ELR (cell line): Measurements from ENCODE around the gene SPINK6.

Experiments used
- DNase-seq: peaks from one replicate; pipeline ENCODE4 v3.0.0-alpha.2; 2015; ENCODE audit warnings: low read depth

Gene SPINK6

GRCh38 chr5:148202531-148203203, at the start of gene SPINK6:
Gene SPINK6, plus strand, starts transcription at chr5:148203042. Its CDS starts 55 bp downstream, at chr5:148203097.
- DNase-seq = no peak

- no peak for DNase-seq
Measured at GRCh38 chr5:148156609-148157008, 46.2 kb upstream of the SPINK6 start.

DNA sequence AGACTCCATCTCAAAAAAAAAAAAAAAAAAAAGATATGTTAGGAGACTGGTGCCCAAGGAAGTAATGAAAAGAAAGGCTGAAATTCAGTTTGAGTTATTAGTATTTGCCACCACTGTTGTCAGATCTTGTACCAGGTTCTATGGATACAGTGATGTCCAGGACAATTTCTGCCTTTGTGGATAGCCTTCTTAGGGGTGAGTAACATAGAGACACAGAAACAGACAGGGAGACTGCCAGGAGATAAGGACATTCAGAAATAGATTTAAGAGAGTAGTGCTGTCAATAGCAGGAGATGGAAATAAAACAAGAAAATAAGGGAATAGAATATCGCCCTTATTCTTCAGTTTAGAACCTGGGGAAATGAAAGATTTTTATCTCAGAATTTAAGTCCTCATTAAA, 40.8 kb upstream of the SPINK6 start:
- DNase-seq = no peak

DNA sequence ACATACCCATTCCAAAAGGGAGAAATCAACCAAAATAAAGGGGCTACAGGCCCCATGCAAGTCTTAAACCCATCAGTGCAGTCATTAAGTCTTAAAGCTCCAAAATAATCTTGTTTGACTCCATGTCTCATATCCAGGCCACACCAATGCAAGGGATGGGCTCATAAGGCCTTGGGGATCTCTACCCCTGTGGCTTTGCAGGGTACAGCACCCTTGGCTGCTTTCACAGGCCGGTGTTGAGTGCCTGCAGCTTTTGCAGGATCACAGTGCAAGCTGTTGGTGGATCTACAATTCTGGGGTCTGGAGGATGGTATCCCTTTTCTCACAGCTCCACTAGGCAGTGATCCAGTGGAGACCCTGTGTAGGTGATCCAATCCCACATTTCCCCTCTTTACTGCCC, 39.5 kb upstream of the SPINK6 start:
- no peak for DNase-seq

GRCh38 chr5:148166550-148167283, 36.1 kb upstream of the SPINK6 start:
- no peak for DNase-seq

- no peak for DNase-seq
Measured at GRCh38 chr5:148168246-148168645, 34.6 kb upstream of the SPINK6 start, which contains the start of gene SPINK14. Gene SPINK14, plus strand, starts transcription at chr5:148168546. Its CDS starts 1,187 bp downstream, at chr5:148169733.

DNA sequence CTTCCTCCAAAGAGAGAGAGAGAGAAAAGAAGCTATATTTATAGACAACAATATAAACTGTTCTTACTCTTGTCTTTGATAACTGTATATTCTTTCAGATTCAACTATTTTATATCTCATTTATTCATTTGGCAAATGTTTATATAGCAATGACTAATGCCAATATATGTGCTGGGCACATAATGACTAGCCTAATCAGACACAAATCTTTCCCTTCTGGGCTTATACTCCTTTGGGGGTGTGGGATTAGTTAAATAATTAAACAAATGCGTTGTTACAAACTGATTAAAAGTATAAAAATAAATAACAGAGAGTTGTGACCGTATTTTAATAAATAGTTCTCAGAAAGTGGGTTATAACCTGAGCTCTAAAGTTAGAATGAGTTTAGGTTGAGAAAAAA, 30.5 kb upstream of the SPINK6 start:
- DNase-seq = no peak

- DNase-seq = no peak
Measured at GRCh38 chr5:148176480-148176879, 26.4 kb upstream of the SPINK6 start.

DNA sequence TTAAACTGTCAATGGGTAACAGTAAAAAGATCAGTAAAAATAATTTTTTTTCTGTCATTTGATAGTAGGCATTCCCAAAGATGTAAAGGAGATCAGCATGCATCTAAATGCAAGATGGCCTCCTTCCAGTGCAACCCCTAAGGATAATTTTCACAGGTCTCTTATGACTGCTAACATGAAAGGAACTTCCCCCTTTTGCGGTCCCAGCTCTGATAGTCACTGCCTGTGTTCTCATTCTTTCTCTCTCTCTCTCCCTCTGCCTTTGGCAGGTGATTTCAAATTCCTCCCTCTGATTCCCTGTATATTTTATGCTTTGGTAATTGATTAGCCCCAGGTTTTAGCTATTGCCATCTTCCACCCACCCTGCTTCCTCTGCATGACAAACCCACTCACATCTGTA, 25.6 kb upstream of the SPINK6 start:
- DNase-seq = no peak

GRCh38 chr5:148179234-148179824, 23.5 kb upstream of the SPINK6 start:
- DNase-seq = peak; percentile 67

- peak; percentile 59 for DNase-seq
Measured at GRCh38 chr5:148186248-148187003, 16.4 kb upstream of the SPINK6 start.

DNA sequence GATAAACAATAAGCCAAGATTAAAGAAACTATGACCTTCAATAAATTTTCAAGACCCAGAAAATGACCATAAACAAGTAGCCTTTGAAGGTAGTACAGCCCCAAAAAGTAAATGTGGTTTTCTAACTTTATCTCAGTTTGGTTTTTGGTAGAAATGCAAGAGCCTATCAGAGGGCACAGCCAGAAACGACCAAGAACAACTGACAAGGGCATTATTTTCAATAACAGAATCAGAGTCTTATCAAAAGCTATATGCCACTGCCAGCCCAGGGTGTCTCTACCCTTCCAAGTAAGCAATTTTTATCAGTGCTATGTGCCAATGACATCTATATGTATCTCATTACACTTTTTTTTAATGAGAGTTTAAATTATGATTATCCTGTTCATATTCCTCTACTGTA, 11.8 kb upstream of the SPINK6 start:
- DNase-seq = no peak

GRCh38 chr5:148193202-148193601, 9.6 kb upstream of the SPINK6 start:
- no peak for DNase-seq

- no peak for DNase-seq
Measured at GRCh38 chr5:148201151-148201550, 1.7 kb upstream of the SPINK6 start.

- no peak for DNase-seq
Measured at GRCh38 chr5:148205044-148205806, 2.4 kb downstream of the SPINK6 start.

DNA sequence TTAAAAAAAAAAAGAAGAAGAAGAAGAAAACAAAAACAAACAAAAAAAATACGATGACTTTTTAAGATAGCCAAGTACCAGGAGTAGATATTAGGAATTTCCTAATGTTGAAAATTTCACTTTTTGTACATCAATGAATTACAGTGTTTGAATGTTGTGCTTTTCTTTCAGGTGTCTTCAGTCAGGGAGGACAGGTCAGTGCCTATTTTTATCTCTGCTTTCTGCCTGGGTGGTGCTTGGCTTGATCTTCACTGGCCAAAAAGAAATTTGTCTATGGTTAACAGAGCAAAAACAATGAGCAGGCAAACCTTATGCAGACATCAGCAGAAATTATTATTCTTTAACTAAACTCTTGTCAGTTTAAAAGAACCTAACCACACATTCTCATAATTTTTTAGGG, 3.0 kb downstream of the SPINK6 start:
- no peak for DNase-seq

DNA sequence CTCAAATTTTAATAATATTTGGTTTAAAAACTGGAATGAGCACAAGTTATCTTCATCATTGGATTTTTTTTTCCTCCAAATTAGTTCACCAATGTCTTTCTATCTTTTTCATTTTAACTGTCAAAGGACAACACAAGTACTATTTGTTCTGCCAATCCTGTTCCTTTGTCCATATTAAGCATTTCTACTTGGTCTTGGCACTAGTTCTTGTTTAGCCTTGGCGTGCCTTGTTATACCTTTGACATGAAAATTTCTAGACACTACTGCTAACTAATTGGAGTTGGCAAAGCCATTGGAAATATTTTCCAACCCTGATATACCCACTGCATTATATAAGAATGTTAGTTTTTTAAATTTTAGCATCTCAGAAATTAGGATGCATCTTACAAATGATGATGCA, 3.8 kb downstream of the SPINK6 start:
- DNase-seq = no peak

DNA sequence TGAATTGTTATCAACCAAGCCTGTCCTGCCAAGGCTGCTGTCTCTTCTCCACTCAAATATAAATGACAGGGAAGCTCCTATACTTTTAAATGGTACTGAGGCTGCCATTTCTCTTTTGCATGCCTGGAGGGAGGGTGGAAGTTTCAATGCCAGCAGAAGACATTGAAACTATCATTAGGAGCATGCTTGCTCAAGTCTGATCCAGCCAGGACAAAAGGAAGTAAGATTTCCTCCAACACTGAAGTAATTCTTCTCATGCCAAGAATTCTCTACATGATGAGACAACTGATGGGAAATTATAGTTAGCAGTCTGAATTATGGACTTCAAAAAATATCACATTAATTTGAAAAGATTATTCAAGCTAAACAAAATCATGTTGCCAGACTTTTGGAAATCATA, 5.4 kb downstream of the SPINK6 start:
- no peak for DNase-seq

DNA sequence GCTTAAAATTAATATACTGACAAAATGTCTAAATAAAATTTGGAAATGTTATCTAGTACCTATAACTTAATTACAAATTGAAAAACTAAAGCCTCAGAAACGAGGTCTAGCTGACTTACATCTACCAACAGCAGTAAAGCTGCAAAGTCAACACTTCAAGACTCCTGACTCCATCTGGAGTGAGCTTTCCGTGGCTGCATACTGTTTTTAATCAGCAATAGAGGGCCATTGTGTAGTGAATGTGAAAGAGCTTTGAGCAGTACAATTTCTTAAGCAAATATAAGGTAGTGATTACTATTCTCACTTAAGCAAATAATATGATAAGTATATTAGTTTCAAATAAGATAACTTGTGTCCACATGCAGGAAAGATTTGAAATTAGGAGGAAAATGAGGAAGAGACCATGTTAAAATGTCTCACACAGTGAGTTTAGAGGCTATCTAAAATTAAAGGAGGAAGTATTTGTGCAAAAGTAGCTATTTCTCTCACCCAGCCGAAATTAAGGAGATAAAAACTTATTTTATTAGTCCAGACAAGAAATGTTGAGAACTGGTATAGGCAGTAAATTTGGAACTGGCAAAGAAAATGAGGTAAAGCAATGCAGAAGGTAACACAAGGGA, 6.4 kb downstream of the SPINK6 start:
- no peak for DNase-seq

DNA sequence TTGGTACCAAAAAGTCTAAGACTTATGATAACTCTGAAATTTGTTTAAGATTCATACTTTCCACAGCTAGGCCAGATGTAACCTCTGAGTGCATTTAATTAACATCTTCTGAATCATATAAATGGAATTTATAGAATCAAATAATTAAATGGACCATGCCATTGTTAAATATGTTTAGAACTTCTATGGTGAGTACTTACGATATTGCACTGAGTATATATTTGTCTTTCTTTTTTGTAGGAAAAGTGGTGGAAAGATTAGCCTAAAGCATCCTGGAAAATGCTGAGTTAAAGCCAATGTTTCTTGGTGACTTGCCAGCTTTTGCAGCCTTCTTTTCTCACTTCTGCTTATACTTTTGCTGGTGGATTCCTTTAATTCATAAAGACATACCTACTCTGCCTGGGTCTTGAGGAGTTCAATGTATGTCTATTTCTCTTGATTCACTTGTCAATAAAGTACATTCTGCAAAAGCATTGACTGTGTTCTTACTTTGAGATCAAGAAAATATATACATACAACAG, 11.9 kb downstream of the SPINK6 start:
- no peak for DNase-seq

DNA sequence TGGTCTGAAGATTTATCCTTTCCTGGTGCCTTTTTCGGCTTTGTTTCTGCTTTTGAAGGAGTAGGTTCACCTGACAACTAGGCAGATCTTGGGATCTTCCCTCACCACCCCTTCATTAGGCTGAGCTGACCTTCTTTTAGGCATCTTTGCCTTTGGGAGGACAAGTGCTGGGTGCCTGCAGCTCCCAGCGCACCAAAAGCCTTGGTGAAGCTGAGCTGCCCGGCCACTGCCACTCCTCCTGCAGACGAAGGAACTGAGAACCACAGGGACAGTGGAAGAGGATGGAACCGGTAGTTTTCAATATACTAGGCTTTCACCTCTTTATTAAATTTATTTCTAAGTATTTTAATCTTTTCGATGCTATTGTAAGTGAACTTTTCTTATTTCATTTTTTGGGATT, 18.7 kb downstream of the SPINK6 start:
- no peak for DNase-seq
